Measurements from ENCODE around the gene ZNF839.

GRCh38 chr14:102389246-102389645, 69.7 kb downstream of the ZNF839 start:
- TF ChIP-seq ZFP3 (CRISPR knock-in tag; IDR thresholded peaks at IDR 0.05) = no peak
- no peak for TF ChIP-seq CREB5 (CRISPR knock-in tag; IDR thresholded peaks at IDR 0.05; ENCODE audit: low read depth)
- TF ChIP-seq ZFP30 (CRISPR knock-in tag; IDR thresholded peaks at IDR 0.05) = no peak
- no peak for TF ChIP-seq OSR1 (CRISPR knock-in tag; IDR thresholded peaks at IDR 0.05)
